Hepatocyte (in vitro differentiated cells): ENCODE data around the gene PDF.

Source experiments
- CTCF ChIP-seq: fragments of 200-600 bp; sonication (generic); IDR thresholded peaks from 2 replicates; pipeline ENCODE4 v1.5.1; 2016; ENCODE audit warnings: antibody characterized with exemption, mild to moderate bottlenecking; ENCODE audit not compliant: poor library complexity
- EZH2 ChIP-seq: fragments of 200-600 bp; sonication (generic); IDR thresholded peaks from 2 replicates; pipeline ENCODE4 v1.6.1; 2016; ENCODE audit warnings: antibody characterized with exemption, mild to moderate bottlenecking, borderline replicate concordance

GRCh38 chr16:69306031-69306430 lies 24.4 kb downstream of the PDF start:
- TF ChIP-seq CTCF: no peak
- no peak for TF ChIP-seq EZH2
